ENCODE results near the gene DMBX1.
A peak's percentile ranks its signal among the peaks of the same experiment; 100 is the strongest.

The DMBX1 gene

DNA sequence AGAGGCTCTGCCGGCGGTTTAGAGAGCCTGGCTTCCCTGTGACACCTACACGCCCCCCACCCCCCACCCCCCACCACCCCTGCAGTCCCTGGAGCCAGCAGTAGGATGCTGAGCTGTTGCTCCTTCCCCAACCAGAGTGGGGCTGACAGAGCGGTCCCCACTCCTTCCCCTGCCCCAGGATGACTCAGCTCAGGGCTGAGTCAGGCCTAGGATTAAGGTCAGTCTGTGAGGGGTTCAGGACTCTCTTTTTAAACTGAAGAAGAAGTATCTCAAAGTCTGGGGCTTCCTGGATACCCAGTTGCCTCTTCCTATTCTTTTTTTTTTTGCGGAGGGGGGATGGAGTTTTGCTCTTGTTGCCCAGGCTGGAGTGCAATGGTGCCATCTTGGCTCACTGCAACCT, 19.1 kb downstream of the DMBX1 start:
- no peak for DNase-seq

DNA sequence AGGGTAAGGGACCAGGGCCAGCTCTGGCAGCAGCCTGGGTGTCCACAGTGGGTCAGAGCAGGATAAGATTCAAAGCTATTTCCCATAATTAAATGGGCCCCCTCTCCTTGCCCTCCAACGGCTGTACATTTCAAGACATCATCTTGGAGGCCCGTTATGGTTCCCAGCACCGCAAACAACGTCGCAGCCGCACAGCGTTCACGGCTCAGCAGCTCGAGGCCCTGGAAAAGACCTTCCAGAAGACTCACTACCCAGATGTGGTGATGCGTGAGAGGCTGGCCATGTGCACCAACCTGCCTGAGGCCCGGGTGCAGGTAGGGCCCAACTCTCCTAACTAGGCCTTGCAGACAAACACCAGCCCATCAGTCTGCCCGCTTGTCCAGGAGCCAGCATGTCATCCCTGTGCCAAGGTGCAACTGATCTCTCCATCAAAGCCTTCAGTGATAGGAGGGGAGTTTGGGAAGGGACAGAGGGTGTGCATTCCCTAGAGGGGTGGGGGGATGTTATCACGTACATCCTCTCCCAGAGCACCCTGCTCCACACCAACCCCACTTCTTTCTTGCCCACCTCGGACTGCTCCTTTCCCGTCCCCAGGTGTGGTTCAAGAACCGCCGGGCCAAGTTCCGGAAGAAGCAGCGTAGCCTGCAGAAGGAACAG, 20.8 kb downstream of the DMBX1 start:
- DNase-seq, result no peak

- DNase-seq, result no peak
Observed at GRCh38 chr1:46510998-46511365, 21.3 kb downstream of the DMBX1 start.

DNA sequence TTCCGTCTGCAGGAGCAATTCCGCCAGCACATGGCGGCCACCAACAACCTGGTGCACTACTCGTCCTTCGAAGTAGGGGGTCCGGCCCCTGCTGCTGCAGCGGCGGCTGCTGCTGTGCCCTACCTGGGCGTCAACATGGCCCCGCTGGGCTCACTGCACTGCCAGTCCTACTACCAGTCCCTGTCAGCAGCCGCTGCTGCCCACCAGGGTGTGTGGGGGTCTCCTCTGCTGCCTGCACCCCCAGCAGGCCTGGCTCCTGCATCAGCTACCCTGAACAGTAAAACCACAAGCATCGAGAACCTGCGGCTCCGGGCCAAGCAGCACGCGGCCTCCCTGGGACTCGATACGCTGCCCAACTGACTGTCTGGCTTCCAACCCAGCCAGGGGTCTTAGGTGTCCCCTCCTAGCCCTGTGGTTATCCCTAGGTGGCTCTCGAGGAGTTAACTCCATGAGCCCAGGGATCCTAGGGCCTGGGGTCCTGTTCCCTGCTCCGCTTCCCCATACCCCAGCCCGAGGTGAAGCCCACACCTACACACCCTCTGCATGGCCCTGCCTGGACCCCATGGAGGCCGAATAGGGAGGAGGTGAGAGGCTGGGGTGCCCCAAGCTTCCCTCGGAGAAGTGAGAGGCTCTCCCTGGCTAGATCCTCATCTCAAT, 22.6 kb downstream of the DMBX1 start:
- no peak for DNase-seq

DNA sequence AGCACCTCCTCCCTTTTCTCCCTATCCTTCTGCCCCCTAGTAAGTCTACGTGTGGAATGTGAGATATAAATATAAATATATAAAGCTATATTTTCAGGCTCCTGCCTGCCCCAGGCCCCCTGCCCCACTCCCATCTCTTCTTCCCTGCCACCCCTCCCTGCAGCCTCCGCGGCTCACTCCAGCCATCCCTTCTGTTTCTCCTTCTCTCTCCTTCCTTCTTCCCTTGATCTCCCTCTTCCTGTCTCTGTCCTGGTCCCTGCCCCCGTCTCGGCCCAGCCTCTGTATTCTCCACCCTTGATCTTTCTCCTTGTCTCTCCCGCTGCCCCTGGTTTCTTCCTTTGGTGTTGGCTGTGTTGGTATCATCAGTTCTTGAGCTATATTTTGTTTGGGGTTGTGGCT, 23.2 kb downstream of the DMBX1 start:
- DNase-seq, result no peak

DNA sequence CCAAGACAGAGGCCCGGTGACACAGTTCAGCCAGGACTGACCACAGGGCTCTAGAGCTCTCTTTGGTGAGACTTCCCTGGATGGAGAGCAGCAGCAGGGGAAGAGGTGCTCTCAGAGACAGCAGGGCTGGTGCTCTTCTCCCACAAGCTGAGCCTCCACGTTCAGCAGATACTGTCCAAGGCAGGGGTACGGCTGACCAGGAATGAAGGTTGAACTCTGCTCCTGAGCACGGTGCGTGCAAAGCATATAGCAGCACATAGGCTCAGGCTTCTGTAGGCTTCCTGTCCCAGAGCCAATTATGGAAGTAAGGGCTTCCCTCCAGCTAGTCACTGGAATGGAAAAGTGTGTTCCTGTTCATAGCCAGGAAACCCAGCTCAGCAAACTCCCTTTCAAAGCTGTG, 23.9 kb downstream of the DMBX1 start:
- DNase-seq, result no peak

DNA sequence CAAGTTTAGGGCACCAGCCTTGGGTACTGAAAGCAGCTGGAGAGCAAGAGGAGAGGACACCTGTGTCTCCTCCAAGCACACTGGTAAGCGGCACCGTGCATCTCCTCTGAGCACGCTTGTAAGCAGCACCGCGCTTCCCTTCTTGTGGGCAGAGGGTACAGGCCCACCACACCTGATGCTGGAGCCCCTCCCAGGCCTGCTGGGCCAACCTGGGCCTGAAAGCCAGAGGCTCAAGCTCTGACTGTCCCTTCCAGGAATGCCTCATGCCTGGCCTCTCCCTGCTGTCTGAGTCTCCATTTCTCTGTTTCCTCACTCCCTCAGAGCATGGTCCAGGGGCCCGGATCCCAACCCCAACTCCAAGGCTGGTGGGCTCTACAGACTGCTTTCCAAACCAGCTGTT, 25.9 kb downstream of the DMBX1 start:
- no peak for DNase-seq

- DNase-seq, result no peak
Observed at GRCh38 chr1:46516200-46516950, 26.7 kb downstream of the DMBX1 start.

GRCh38 chr1:46517010-46517600, 27.5 kb downstream of the DMBX1 start:
- DNase-seq, result no peak

GRCh38 chr1:46517932-46518498, 28.4 kb downstream of the DMBX1 start:
- no peak for DNase-seq

DNA sequence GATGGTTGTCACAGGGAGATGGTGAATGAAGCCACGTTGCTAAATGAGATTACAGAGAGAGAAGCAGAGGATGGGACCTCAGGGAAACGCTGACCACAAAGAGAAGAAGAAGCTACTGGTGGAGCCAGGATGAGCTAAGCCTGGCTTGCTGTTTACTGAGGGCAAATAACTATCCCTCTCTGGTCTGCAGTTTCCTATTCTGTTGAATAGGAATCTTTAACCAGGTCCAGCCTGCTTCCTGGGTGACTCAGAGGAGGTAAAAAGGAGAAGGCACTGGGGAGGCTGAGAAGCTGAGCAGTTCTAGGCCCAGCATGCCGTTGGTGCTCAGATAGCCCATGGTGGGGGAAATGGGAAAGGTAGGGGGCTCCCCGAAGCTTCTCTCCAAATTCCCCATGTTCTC, 29.6 kb downstream of the DMBX1 start:
- no peak for DNase-seq

DNA sequence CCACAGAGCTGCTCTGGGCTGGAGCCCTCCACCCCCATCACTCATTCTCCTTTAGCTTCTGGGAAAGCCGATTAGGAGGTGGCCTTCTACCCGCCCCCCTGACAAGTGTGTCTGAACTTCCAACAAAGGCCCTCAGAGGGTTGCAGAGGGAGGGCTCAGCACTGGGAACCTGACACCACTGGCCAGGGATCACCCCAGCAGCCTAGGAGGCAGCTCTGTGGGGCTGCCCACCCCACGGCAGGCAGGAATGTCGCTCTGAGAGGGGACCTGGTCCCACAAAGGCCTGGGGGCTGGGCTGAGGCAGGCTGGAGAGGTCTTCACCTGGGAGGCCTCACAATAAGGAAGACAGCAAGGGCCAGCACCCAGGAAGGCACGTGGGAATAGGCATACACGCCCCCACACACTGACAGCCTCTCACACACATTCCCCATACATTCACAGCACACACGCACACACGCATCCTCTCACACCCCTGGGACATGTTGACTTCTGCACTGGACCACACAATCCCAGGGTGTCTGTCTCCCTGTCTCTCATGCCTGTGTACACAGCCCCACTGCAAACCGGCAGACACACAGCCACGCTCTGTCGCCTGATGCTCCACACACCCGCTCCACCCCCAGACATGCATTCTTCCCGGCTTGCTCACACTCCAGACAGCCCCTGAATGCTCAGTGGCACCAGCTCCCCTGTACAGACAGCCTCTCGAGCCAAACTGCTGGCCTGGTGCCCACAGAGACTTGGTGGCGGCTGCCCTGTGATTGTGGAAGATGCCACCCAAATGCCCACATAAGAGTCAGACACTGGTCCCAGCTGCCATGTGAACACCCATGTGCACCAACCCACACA, 30.7 kb downstream of the DMBX1 start:
- peak; percentile 33 for DNase-seq

GRCh38 chr1:46521414-46521813, 31.8 kb downstream of the DMBX1 start:
- DNase-seq, result no peak

- DNase-seq, result peak; percentile 27
Observed at GRCh38 chr1:46522184-46522968, 32.7 kb downstream of the DMBX1 start.

DNA sequence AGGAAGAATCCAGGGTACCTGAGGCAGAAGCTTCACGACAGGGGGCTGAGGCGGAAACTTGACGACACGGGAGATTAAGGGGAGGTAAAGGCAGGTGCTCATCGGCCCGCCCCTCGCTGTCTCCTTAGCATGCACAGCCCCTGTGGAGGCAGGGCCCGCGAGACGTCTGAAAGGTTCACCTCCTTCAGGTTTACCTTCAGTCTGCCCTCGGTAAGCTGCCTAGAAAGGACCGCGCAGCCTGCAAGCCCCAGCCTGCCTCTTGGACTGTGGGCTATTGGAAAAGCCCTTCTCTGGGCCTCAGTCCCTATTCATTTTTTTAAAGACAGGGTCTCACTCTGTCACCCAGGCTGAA, 33.3 kb downstream of the DMBX1 start:
- DNase-seq, result no peak

DNA sequence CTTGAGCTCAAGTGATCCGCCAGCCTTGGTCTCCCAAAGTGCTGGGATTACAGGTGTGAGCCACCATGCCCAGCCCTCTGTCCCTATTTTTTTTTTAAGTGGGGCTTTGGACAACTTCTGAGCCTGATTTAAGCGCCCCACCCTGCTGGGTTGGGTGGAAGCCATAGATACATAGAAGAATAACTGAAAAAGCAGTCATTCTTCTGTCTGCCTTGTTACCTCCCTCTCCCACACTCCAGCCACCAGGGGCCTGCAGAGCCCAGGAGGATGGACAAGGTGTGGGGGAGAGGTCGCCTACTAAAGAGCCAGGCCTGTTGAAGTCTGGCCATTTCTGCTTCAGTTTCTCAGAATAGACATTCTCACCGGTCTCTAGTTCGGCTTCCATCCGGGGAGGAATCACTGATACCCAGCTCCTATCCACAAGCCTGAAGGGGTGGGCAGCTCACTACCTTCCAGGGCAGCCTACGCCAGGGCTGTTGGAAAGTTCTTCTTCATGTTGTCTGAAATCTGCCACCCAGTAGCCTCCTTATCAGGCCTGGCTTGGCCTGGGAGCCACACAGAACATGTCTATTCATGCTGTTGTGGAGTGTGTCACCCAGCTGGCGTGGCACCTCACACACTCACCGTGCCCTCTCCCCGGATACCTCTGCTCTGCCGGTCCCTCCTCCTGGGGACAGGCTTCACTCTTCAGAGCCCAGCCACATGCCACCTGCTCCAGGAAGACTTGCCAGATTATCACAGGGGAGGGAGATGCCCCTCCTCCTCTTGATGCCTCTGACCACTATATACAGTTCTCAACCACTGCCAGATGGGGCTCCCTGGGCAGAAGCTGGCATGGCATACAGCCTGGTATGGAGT, 34.1 kb downstream of the DMBX1 start:
- DNase-seq, result no peak

GRCh38 chr1:46524843-46525242, 35.2 kb downstream of the DMBX1 start:
- DNase-seq, result no peak

GRCh38 chr1:46525253-46525983, 35.8 kb downstream of the DMBX1 start:
- DNase-seq, result no peak

DNA sequence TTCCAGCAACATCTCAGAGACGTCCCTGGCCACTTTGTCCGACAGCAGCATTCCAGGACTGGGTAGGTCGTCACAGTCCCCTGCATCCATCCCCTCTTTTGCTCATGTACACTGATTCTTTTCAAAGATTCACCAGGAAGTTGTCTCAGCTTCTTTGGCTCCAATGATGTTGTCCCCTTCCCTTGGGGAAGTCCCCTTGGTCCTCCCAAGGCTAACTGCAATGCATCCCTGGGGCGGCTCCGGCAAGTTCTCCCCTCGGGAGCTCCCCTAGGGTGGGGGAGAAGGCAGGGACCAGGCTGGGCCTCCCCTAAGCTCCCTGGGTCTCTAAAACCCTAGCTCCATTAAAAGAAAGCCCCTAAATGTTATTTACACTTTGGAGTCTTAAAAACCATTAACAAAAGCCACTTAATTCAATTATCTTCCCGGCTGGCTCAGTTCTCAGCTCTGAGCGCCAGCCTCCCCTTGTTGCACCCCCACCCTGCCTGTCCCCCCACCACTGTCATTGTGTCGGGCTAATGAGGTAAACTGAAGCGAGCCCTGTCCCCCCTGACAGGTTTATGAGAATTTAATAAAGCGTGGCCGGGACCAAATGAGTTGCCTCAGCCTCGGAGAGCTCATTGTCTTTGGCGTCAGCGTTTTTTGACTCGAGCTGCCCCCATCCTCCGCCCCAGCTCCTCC, 36.5 kb downstream of the DMBX1 start:
- DNase-seq, result no peak

Measured in T1000 (cell line).